ENCODE data around the gene TELO2. TPM values are rescaled to one million over a fixed set of nuclear protein-coding genes. Genes with fewer than 3 reads are reported as not detected.

TELO2 gene
- total RNA-seq: 10 to 100 TPM; 22.2 to 98.1 (median 49.6) TPM

DNA sequence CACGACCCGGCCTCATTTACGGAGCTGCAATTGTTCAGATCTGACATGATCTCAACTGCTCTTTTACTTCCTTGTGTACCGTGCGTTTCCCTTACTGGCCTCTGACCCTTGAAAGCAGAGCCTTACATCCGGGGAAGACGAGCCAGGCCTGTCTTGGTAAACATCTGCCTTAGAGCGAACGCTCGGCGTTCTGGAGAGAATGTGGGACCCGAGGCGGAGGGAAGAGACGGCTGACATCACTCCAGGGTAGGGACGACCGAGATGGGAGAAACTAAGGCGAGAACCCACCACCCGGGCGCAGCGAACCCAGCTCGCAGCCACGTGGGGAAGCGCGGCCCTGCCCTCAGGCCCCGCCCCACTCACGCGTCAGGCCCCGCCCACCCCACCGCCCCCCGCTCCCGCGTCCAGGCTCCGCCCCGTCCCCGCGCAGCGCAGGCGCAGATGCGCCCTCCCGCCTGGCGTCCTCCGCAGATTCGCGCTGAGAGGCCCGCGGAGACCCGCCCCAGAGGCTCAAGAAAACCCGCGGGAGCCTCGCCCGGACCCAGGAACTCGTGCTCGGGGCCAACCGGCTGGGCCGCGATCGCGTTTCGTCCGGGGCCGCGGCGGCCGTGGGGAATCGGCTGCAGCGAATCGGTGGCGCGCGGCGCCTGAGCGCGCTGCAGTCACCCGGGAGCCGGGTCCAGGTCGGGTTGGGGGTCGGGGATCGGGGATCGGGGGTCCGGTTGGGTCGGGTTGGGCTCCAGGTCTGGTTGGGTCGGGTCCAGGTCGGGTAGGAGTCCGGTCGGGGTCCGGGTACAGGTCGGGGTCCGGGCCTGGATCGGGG, at the start of gene TELO2:
TSS of gene TELO2 (plus strand) at position 438 of the 823 bp plus-strand sequence. CDS start 922 bp downstream, outside the sequence.
- Histone ChIP-seq H3K4me1 (peaks cover 5 to 21% (median 19%) of the 10 kb centered on the region in 4 donors), H3K27me3 (no peaks in the 10 kb centered on the region), H3K4me3 (peak within 1 kb of the TSS; percentile 64 to 84 (median 76)), H3K9me3 (no peaks in the 10 kb centered on the region), H3K27ac (peak within 1 kb of the TSS; percentile 85 to 92 (median 88)), H3K36me3 (no peaks in the 10 kb centered on the region)
- intact Hi-C loops (cut with DNase I; ENCODE audit: low total_unique reads) (no loop called here), in situ Hi-C loops (cut with MboI; ENCODE audit: low pct_ligation_motif_present in 1 of 4, low pct_unique_long_range_greater_than_20kb in 1 of 4, low sequenced_read_pairs in 3 of 4) (no loop called here)
- no peak for TF ChIP-seq EP300 (IDR thresholded peaks at IDR 0.05; ENCODE audit: low read depth)
- TF ChIP-seq, protein P1, sequence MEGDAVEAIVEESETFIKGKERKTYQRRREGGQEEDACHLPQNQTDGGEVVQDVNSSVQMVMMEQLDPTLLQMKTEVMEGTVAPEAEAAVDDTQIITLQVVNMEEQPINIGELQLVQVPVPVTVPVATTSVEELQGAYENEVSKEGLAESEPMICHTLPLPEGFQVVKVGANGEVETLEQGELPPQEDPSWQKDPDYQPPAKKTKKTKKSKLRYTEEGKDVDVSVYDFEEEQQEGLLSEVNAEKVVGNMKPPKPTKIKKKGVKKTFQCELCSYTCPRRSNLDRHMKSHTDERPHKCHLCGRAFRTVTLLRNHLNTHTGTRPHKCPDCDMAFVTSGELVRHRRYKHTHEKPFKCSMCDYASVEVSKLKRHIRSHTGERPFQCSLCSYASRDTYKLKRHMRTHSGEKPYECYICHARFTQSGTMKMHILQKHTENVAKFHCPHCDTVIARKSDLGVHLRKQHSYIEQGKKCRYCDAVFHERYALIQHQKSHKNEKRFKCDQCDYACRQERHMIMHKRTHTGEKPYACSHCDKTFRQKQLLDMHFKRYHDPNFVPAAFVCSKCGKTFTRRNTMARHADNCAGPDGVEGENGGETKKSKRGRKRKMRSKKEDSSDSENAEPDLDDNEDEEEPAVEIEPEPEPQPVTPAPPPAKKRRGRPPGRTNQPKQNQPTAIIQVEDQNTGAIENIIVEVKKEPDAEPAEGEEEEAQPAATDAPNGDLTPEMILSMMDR (IDR thresholded peaks at IDR 0.05): peak in 2 of 5 experiments; percentile 8 to 33
- TF ChIP-seq POLR2AphosphoS5 (IDR thresholded peaks at IDR 0.05): peak in 2 of 3 donors; percentile 11 to 29
- peak; percentile 36 for TF ChIP-seq POLR2A (IDR thresholded peaks at IDR 0.05)
- DNase-seq: peak; percentile 86
- 3% methylated on average over 34 of the region's 89 CpGs; no CpG with 5 or more reads in 1 of the 2 donors for WGBS, 2 donors (ENCODE audit: low coverage in 1 of 2)

DNA sequence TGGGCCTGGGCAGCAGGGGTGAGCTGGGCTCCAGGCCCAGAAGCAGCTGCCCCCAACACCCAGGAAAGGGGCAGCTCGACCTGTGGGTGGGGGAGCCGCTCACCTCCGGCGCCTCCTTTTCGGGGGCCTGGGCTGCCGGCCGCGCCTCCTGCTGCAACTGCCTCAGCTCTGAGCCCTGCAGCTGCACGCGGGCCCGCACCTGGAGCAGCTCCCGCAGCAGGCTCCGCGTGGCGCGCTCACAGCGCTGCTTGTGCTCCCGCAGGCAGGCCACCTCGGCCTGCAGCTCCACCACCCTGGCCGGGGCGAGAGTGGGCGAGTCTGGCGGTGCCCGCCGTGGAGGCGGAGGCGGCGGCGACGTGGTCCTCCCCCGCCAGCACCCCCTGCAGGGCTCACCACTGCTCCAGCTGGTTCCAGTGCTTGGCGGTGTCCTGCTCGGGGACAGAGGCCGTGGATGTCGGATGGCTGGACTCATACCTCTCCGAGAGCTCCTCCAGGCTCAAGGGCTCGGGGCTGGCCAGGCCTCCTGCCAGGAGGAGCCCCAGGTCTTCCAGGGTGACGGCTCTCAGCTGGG, 49.7 kb upstream of the TELO2 start:
- no peak for DNase-seq
- Histone ChIP-seq H3K9me3 (no peaks in the 10 kb centered on the region), H3K27me3 (no peaks in the 10 kb centered on the region), H3K4me1 (no peaks in the 10 kb centered on the region), H3K27ac (no peak overlapping the region), H3K4me3 (no peak overlapping the region), H3K36me3 (peaks cover 0 to 10% (median 3%) of the 10 kb centered on the region in 4 donors)
- 80% methylated on average over 29 of the region's 38 CpGs; no CpG with 5 or more reads in 1 of the 2 donors for WGBS, 2 donors (ENCODE audit: low coverage in 1 of 2)
- intact Hi-C loops (cut with DNase I; ENCODE audit: low total_unique reads) (no loop called here), in situ Hi-C loops (cut with MboI; ENCODE audit: low pct_ligation_motif_present in 1 of 4, low pct_unique_long_range_greater_than_20kb in 1 of 4, low sequenced_read_pairs in 3 of 4) (no loop called here)
- no peak for TF ChIP-seq POLR2AphosphoS5 (IDR thresholded peaks at IDR 0.05)
- no peak for TF ChIP-seq POLR2A (IDR thresholded peaks at IDR 0.05)
- no peak for TF ChIP-seq EP300 (IDR thresholded peaks at IDR 0.05; ENCODE audit: low read depth)
- TF ChIP-seq, protein P1 (IDR thresholded peaks at IDR 0.05): no peak

DNA sequence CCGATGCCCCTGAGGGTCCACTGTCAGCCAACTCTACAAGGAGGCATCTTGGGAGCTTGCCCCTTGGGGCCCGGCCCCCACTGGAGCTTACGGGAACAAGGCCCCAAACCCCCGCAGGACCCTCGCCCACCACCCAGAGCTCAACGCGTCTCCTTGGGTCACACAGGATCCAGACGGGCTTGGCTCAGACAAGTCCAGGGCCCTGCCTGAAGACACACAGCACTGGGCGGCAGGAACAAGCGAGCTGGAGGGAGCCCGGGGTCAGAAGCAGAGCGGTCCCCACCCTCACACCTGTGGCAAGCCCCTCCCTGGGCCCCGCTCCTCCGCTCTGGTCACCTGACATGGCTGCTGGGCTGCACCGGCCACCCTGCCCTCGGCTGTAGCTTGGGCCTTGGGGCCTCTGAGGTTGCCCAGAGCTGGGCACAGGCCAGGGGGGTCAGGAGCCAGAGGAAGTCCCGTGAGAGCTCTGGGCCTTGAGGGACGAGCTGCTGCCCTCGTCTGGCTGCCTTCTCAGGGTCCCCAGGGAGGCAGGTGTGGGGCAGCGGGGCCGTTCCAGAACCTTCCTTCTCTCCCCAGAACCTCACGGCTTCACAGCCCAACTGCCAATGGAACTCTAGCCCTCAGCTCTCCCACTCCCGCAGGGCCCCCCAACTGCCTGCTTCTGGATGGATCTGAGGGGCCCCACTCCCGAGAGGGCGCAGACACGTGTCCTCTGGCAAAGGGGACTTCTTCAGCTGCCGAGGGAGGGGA, 49.0 kb upstream of the TELO2 start, which contains the start of gene CCDC154:
TSS of gene CCDC154 (minus strand) at position 577 of the 750 bp plus-strand sequence. CDS start at position 343, 234 bp downstream.
- peaks cover 0 to 11% (median 3%) of the 10 kb centered on the region in 4 donors for H3K36me3 ChIP-seq
- intact Hi-C loops (cut with DNase I; ENCODE audit: low total_unique reads) (no loop called here), in situ Hi-C loops (cut with MboI; ENCODE audit: low pct_ligation_motif_present in 1 of 4, low pct_unique_long_range_greater_than_20kb in 1 of 4, low sequenced_read_pairs in 3 of 4) (no loop called here)
- DNase-seq: no peak
- no peak for TF ChIP-seq POLR2A (IDR thresholded peaks at IDR 0.05)
- no peak for TF ChIP-seq EP300 (IDR thresholded peaks at IDR 0.05; ENCODE audit: low read depth)
- TF ChIP-seq POLR2AphosphoS5 (IDR thresholded peaks at IDR 0.05): no peak
- TF ChIP-seq, protein P1 (IDR thresholded peaks at IDR 0.05): no peak
- H3K4me3 ChIP-seq: no peak within 1 kb of the TSS
- 79% methylated on average over 26 of the region's 27 CpGs; no CpG with 5 or more reads in 1 of the 2 donors for WGBS, 2 donors (ENCODE audit: low coverage in 1 of 2)
- no peaks in the 10 kb centered on the region for H3K9me3 ChIP-seq
- no peaks in the 10 kb centered on the region for H3K27me3 ChIP-seq
- H3K27ac ChIP-seq: no peak within 1 kb of the TSS
- H3K4me1 ChIP-seq: no peaks in the 10 kb centered on the region
